ENCODE results near the gene PDE4C.

DNA sequence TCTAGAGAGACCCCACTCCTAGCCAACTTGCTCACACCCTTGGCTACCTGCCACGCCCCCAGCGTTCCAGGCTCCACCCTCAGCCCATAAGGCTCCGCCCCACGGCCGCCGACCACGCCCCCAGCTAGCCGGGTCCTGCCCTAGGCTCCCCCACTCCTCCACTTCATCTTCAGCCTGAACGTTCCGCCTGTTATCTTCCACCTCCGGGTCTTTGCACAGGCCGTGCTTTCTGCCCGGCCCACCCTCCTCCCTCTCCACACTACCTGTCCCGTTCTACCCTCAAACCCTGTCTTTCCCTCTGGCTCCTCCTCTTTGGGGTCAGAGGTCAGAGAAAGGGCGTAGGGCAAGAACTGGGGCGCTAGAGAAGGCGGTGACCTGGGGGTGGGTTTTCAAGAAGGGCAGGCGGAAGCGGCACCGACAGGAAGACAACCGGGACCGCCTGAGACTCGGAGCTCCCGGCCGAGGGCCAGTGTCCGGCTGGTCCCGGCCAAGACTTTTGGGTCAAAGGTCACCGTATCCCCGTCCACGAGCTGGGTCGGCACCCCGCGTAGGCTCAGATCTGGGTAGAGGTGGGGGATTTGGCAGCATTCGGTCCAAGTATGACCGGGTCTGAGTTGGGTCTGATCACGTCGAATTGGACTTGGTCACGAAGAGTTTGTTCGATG is 2.2 kb downstream of the PDE4C start:
- no peak for TF ChIP-seq POLR2A (IDR thresholded peaks at IDR 0.05)
- TF ChIP-seq, protein P1, sequence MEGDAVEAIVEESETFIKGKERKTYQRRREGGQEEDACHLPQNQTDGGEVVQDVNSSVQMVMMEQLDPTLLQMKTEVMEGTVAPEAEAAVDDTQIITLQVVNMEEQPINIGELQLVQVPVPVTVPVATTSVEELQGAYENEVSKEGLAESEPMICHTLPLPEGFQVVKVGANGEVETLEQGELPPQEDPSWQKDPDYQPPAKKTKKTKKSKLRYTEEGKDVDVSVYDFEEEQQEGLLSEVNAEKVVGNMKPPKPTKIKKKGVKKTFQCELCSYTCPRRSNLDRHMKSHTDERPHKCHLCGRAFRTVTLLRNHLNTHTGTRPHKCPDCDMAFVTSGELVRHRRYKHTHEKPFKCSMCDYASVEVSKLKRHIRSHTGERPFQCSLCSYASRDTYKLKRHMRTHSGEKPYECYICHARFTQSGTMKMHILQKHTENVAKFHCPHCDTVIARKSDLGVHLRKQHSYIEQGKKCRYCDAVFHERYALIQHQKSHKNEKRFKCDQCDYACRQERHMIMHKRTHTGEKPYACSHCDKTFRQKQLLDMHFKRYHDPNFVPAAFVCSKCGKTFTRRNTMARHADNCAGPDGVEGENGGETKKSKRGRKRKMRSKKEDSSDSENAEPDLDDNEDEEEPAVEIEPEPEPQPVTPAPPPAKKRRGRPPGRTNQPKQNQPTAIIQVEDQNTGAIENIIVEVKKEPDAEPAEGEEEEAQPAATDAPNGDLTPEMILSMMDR (IDR thresholded peaks at IDR 0.05) = no peak

Measured in lower leg skin (tissue), 3 donors.